ENCODE results near the gene TUBA4A. TPM values are rescaled to one million over a fixed set of nuclear protein-coding genes. Genes with fewer than 3 reads are reported as not detected.

TUBA4A gene
- total and polyA plus RNA-seq, 9 of the 15 experiments (the other 6 are each of a cell fraction or from before 2014, with no cell fraction given), result 25.1 to 174 (median 42.4) TPM

GRCh38 chr2:219248845-219249202 is 4.9 kb downstream of the TUBA4A start:
- Histone ChIP-seq H3K27me3 (ENCODE audit: control insufficient read depth in 2 of 2, insufficient read depth in 2 of 2, low read length in 2 of 2) (no peaks in the 10 kb centered on the region), H4K20me1 (replicated peaks; ENCODE audit: control insufficient read depth, insufficient read depth, low read length) (0 out of 2 replicates have a peak, but pooled peaks cover 3% of the 10 kb centered on the region), H3K9ac (ENCODE audit: insufficient read depth in 1 of 2, low read depth in 2 of 2, low read length in 2 of 2) (no peak overlapping the region; a peak in 1 of 4 replicates), H3K9me1 (ENCODE audit: control insufficient read depth, insufficient read depth, low read length) (no peaks in the 10 kb centered on the region), H2AFZ (ENCODE audit: low read depth, low read length) (no peak overlapping the region), H3K4me1 (replicated peaks in 1 of 2; ENCODE audit: control insufficient read depth in 2 of 2, insufficient read depth in 2 of 2, low read length in 2 of 2) (peaks cover 31 to 54% of the 10 kb centered on the region in 2 experiments; a peak in 4 of 5 replicates), H3K4me3 (no peak overlapping the region), H3K9me3 (replicated peaks; ENCODE audit: control insufficient read depth, insufficient read depth, low read depth, low read length) (no peaks in the 10 kb centered on the region), H3K27ac (ENCODE audit: extremely low read depth, low read depth, low read length) (no peak overlapping the region; the same call in 2 of the 3 replicates), H3K4me2 (ENCODE audit: insufficient read depth, low read length) (no peak overlapping the region), H3K79me2 (ENCODE audit: control insufficient read depth, insufficient read depth, low read length) (peaks cover 40% of the 10 kb centered on the region), H3K36me3 (ENCODE audit: control insufficient read depth, insufficient read depth, low read length) (peaks cover 57% of the 10 kb centered on the region)
- POLR2A ChIA-PET, result interaction anchor here (1.3 to 3.4 kb wide), 8 partner anchors 11 to 46 kb away, joined by 3 to 22 read pairs (median 6); partner anchors contain the start of genes ABCB6, ANKZF1, ATG9A and DNAJB2
- no TSS peak for BruUV-seq (replicated peaks)
- in situ Hi-C loops (cut with MboI), result no loop called here
- no peak for FAIRE-seq
- no peak for DNase-seq (ENCODE audit: extremely low read depth in 1 of 4, low spot score in 3 of 4)
- WGBS (ENCODE audit: insufficient coverage, low coverage, missing lambda C conversion rate), result 69% methylated on average over 2 of the region's 2 CpGs
- intact Hi-C loops (cut with micrococcal nuclease), result no loop called here
- no peak for ATAC-seq
- CTCF ChIA-PET (ENCODE audit: low intra/inter-chr PET ratio), result no interaction called here
- TF ChIP-seq HLTF (IDR thresholded peaks at IDR 0.05) (no peak), XRCC4 (IDR thresholded peaks at IDR 0.05; ENCODE audit: extremely low read depth, insufficient read depth, insufficient read length) (no peak)

GRCh38 chr2:219247678-219248642 is 5.8 kb downstream of the TUBA4A start:
- DNase-seq (ENCODE audit: extremely low read depth in 1 of 4, low spot score in 3 of 4), result peak in 3 of 4 experiments; percentile 9 to 29 (median 18)
- no peaks in the 10 kb centered on the region for H3K9me3 ChIP-seq (replicated peaks; ENCODE audit: control insufficient read depth, insufficient read depth, low read depth, low read length)
- peaks cover 57% of the 10 kb centered on the region for H3K36me3 ChIP-seq (ENCODE audit: control insufficient read depth, insufficient read depth, low read length)
- POLR2A ChIA-PET, result interaction anchor here (1.0 to 3.4 kb wide), 5 partner anchors 10 to 26 kb away, joined by 3 to 22 read pairs (median 9); partner anchors contain the start of genes ANKZF1 and ATG9A
- intact Hi-C loops (cut with micrococcal nuclease) (no loop called here), in situ Hi-C loops (cut with MboI) (no loop called here)
- WGBS (ENCODE audit: insufficient coverage, low coverage, missing lambda C conversion rate), result 80% methylated on average over 17 of the region's 17 CpGs
- H3K4me3 ChIP-seq, result no peak overlapping the region
- H2AFZ ChIP-seq (ENCODE audit: low read depth, low read length), result no peak overlapping the region
- no peak overlapping the region for H3K9ac ChIP-seq (ENCODE audit: insufficient read depth in 1 of 2, low read depth in 2 of 2, low read length in 2 of 2)
- H3K27me3 ChIP-seq (ENCODE audit: control insufficient read depth in 2 of 2, insufficient read depth in 2 of 2, low read length in 2 of 2), result no peaks in the 10 kb centered on the region
- H3K27ac ChIP-seq (ENCODE audit: extremely low read depth, low read depth, low read length), result no peak overlapping the region; the same call in 2 of the 3 replicates
- no peaks in the 10 kb centered on the region for H3K9me1 ChIP-seq (ENCODE audit: control insufficient read depth, insufficient read depth, low read length)
- no peak for ATAC-seq
- no peak for FAIRE-seq
- no TSS peak for BruUV-seq (replicated peaks)
- peaks cover 32% of the 10 kb centered on the region for H3K79me2 ChIP-seq (ENCODE audit: control insufficient read depth, insufficient read depth, low read length)
- CTCF ChIA-PET (ENCODE audit: low intra/inter-chr PET ratio), result no interaction called here
- H3K4me2 ChIP-seq (ENCODE audit: insufficient read depth, low read length), result no peak overlapping the region; the same call in 1 of the 2 replicates
- H4K20me1 ChIP-seq (replicated peaks; ENCODE audit: control insufficient read depth, insufficient read depth, low read length), result 0 out of 2 replicates have a peak, but pooled peaks cover 3% of the 10 kb centered on the region
- H3K4me1 ChIP-seq (replicated peaks in 1 of 2; ENCODE audit: control insufficient read depth in 2 of 2, insufficient read depth in 2 of 2, low read length in 2 of 2), result peaks cover 31 to 51% of the 10 kb centered on the region in 2 experiments; a peak in 4 of 5 replicates
- TF ChIP-seq, protein P1, sequence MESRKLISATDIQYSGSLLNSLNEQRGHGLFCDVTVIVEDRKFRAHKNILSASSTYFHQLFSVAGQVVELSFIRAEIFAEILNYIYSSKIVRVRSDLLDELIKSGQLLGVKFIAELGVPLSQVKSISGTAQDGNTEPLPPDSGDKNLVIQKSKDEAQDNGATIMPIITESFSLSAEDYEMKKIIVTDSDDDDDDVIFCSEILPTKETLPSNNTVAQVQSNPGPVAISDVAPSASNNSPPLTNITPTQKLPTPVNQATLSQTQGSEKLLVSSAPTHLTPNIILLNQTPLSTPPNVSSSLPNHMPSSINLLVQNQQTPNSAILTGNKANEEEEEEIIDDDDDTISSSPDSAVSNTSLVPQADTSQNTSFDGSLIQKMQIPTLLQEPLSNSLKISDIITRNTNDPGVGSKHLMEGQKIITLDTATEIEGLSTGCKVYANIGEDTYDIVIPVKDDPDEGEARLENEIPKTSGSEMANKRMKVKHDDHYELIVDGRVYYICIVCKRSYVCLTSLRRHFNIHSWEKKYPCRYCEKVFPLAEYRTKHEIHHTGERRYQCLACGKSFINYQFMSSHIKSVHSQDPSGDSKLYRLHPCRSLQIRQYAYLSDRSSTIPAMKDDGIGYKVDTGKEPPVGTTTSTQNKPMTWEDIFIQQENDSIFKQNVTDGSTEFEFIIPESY (CRISPR knock-in tag; IDR thresholded peaks at IDR 0.05), result peak; percentile 75; the same call in 1 of the 2 replicates
- TF ChIP-seq LEF1 (IDR thresholded peaks at IDR 0.05), result no peak
- peak; percentile 31; the same call in 1 of the 2 replicates for TF ChIP-seq MAFG (tag; conservative IDR thresholded peaks at IDR 0.05)
- no peak for TF ChIP-seq ZNF518B (CRISPR knock-in tag; IDR thresholded peaks at IDR 0.05)
- TF ChIP-seq ZNF175 (CRISPR knock-in tag; IDR thresholded peaks at IDR 0.05; ENCODE audit: low read depth), result no peak
